Measurements from ENCODE around the gene ALKBH2. TPM values are rescaled to one million over a fixed set of nuclear protein-coding genes. Genes with fewer than 3 reads are reported as not detected.

Gene ALKBH2
- total RNA-seq, 6 experiments from 2014 or later: 12.3 to 17.1 (median 13.3) TPM

- H3K27ac Mint-ChIP-seq: no peak overlapping the region
- peaks cover 27% of the 10 kb centered on the region for H3K4me1 Mint-ChIP-seq (ENCODE audit: low read depth)
- DNase-seq: no peak
- peaks cover 3% of the 10 kb centered on the region for H3K27me3 Mint-ChIP-seq (ENCODE audit: insufficient read depth)
- TF ChIP-seq, protein P1, sequence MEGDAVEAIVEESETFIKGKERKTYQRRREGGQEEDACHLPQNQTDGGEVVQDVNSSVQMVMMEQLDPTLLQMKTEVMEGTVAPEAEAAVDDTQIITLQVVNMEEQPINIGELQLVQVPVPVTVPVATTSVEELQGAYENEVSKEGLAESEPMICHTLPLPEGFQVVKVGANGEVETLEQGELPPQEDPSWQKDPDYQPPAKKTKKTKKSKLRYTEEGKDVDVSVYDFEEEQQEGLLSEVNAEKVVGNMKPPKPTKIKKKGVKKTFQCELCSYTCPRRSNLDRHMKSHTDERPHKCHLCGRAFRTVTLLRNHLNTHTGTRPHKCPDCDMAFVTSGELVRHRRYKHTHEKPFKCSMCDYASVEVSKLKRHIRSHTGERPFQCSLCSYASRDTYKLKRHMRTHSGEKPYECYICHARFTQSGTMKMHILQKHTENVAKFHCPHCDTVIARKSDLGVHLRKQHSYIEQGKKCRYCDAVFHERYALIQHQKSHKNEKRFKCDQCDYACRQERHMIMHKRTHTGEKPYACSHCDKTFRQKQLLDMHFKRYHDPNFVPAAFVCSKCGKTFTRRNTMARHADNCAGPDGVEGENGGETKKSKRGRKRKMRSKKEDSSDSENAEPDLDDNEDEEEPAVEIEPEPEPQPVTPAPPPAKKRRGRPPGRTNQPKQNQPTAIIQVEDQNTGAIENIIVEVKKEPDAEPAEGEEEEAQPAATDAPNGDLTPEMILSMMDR (IDR thresholded peaks at IDR 0.05): no peak
- H3K36me3 Mint-ChIP-seq (ENCODE audit: low read depth): no peaks in the 10 kb centered on the region
- H3K4me3 Mint-ChIP-seq: no peak overlapping the region
- no peaks in the 10 kb centered on the region for H3K9me3 Mint-ChIP-seq
Observed at GRCh38 chr12:109112720-109113465, 19.6 kb upstream of the ALKBH2 start.

GRCh38 chr12:109110988-109111495, 17.8 kb upstream of the ALKBH2 start:
- Mint-ChIP-seq H3K27ac (peak overlapping the region; percentile 89), H3K9me3 (no peaks in the 10 kb centered on the region), H3K36me3 (ENCODE audit: low read depth) (no peaks in the 10 kb centered on the region), H3K4me1 (ENCODE audit: low read depth) (peaks cover 27% of the 10 kb centered on the region), H3K27me3 (ENCODE audit: insufficient read depth) (peaks cover 3% of the 10 kb centered on the region; the same call in 1 of the 2 replicates), H3K4me3 (peak overlapping the region; percentile 88)
- DNase-seq: peak; percentile 72
- TF ChIP-seq, protein P1 (IDR thresholded peaks at IDR 0.05): no peak

GRCh38 chr12:109109746-109110350, 16.6 kb upstream of the ALKBH2 start:
- no peak overlapping the region for H3K4me3 Mint-ChIP-seq
- H3K36me3 Mint-ChIP-seq (ENCODE audit: low read depth): no peaks in the 10 kb centered on the region
- DNase-seq: no peak
- no peaks in the 10 kb centered on the region for H3K9me3 Mint-ChIP-seq
- no peaks in the 10 kb centered on the region; the same call in 1 of the 2 replicates for H3K27me3 Mint-ChIP-seq (ENCODE audit: insufficient read depth)
- peaks cover 27% of the 10 kb centered on the region for H3K4me1 Mint-ChIP-seq (ENCODE audit: low read depth)
- peak overlapping the region; percentile 89; the same call in 1 of the 2 replicates for H3K27ac Mint-ChIP-seq
- TF ChIP-seq, protein P1 (IDR thresholded peaks at IDR 0.05): no peak

DNA sequence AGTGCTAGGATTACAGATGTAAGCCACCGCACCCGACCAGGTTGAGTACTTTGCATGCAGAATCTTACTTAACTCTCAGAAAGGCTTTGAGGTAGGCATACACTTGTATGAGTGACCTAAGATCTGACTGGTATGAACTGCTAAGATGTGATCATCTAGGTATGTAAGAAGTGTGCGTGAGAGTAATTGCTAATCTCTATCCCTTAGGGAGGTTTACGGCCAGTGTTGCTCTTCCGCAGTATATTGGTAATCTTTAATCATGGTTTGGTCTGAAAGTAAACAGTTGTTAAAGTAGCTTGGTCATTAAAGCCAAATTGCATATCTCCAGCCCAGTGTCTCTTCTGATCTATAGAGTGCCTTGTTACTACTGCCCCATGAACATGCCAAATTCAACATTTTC, 11.9 kb upstream of the ALKBH2 start:
- Mint-ChIP-seq H3K4me1 (ENCODE audit: low read depth) (peaks cover 12% of the 10 kb centered on the region), H3K27ac (no peak overlapping the region), H3K36me3 (ENCODE audit: low read depth) (peaks cover 6% of the 10 kb centered on the region; the same call in 1 of the 2 replicates), H3K27me3 (ENCODE audit: insufficient read depth) (no peaks in the 10 kb centered on the region; the same call in 1 of the 2 replicates), H3K4me3 (no peak overlapping the region), H3K9me3 (no peaks in the 10 kb centered on the region)
- no peak for DNase-seq
- TF ChIP-seq, protein P1 (IDR thresholded peaks at IDR 0.05): no peak

- Mint-ChIP-seq H3K9me3 (no peaks in the 10 kb centered on the region), H3K27me3 (ENCODE audit: insufficient read depth) (no peaks in the 10 kb centered on the region), H3K36me3 (ENCODE audit: low read depth) (peaks cover 9% of the 10 kb centered on the region), H3K4me1 (ENCODE audit: low read depth) (peaks cover 29% of the 10 kb centered on the region), H3K4me3 (no peak overlapping the region), H3K27ac (no peak overlapping the region)
- TF ChIP-seq, protein P1 (IDR thresholded peaks at IDR 0.05): no peak
- DNase-seq: no peak
Observed at GRCh38 chr12:109102491-109102890, 9.2 kb upstream of the ALKBH2 start.

All from HFFc6 (cell line).